CD14-positive monocyte (primary cell): ENCODE results near the gene SIK3. TPM values are rescaled to one million over a fixed set of nuclear protein-coding genes. Genes with fewer than 3 reads are reported as not detected.

ENCODE experiments used
- DNase-seq, 3 donors: peaks; one replicate each; pipeline ENCODE4 v3.0.0-alpha.2; 2011 to 2022
- H2AFZ ChIP-seq: 2 replicates; pipeline ENCODE4 v1.6.0; 2012; ENCODE audit warnings: mild to moderate bottlenecking, low read depth, low read length, inconsistent platforms; ENCODE audit not compliant: insufficient read depth, poor library complexity, severe bottlenecking
- H3K27ac ChIP-seq, 2 donors: 1 replicate in 1 of 2; 2 replicates in 1 of 2; pipeline ENCODE4 v1.5.1; 2012 to 2013; ENCODE audit warnings: low read length in 2 of 2, control low read depth in 1 of 2, inconsistent platforms in 1 of 2, low read depth in 1 of 2, mild to moderate bottlenecking in 1 of 2
- H3K27me3 ChIP-seq, 2 donors: one replicate each; pipeline versions ENCODE4 v1.6.0 to v1.6.1; 2011 to 2013; ENCODE audit warnings: low read length in 2 of 2; ENCODE audit not compliant: control insufficient read depth in 2 of 2, insufficient read depth in 2 of 2
- H3K36me3 ChIP-seq, 2 donors: replicated peaks in 1 of 2; 1 replicate in 1 of 2; 2 replicates in 1 of 2; pipeline versions ENCODE4 v1.5.1 to v1.6.1; 2012 to 2013; ENCODE audit warnings: low read length in 2 of 2, control low read depth in 1 of 2, inconsistent platforms in 1 of 2, mild to moderate bottlenecking in 1 of 2; ENCODE audit not compliant: insufficient read depth in 2 of 2, control insufficient read depth in 1 of 2
- H3K4me1 ChIP-seq, 2 donors: 1 replicate in 1 of 2; 2 replicates in 1 of 2; pipeline versions ENCODE4 v1.5.1 to v1.6.1; 2012 to 2013; ENCODE audit warnings: low read length in 2 of 2, control low read depth in 1 of 2, inconsistent platforms in 1 of 2, mild to moderate bottlenecking in 1 of 2, moderate library complexity in 1 of 2; ENCODE audit not compliant: insufficient read depth in 2 of 2, control insufficient read depth in 1 of 2
- H3K4me2 ChIP-seq: replicated peaks from 2 replicates; pipeline ENCODE3; 2012; ENCODE audit warnings: low read length, moderate library complexity, mild to moderate bottlenecking; ENCODE audit not compliant: poor library complexity, severe bottlenecking; ENCODE audit errors: extremely low read depth
- H3K4me3 ChIP-seq, 3 experiments: fragments of 200-600 bp in 1 of 3; sonication (generic) in 1 of 3; replicated peaks in 1 of 3; 1 replicate in 2 of 3; 2 replicates in 1 of 3; pipeline ENCODE4 v1.5.1; 2011 to 2013; ENCODE audit warnings: low read length in 3 of 3, mild to moderate bottlenecking in 3 of 3, control low read depth in 2 of 3, low read depth in 2 of 3, inconsistent platforms in 1 of 3, moderate library complexity in 1 of 3
- H3K79me2 ChIP-seq: 2 replicates; pipeline ENCODE4 v1.6.0; 2012; ENCODE audit warnings: mild to moderate bottlenecking, control low read depth, inconsistent platforms, low read length, moderate library complexity; ENCODE audit not compliant: insufficient read depth
- H3K9ac ChIP-seq: 2 replicates; pipeline ENCODE4 v1.6.0; 2017; ENCODE audit warnings: low read length, mild to moderate bottlenecking; ENCODE audit not compliant: insufficient read depth, poor library complexity, severe bottlenecking
- H3K9me3 ChIP-seq, 2 donors: replicated peaks in 1 of 2; 1 replicate in 1 of 2; 2 replicates in 1 of 2; pipeline versions ENCODE4 v1.5.1 to v1.6.1; 2012 to 2013; ENCODE audit warnings: low read length in 2 of 2, control low read depth in 1 of 2; ENCODE audit not compliant: control insufficient read depth in 1 of 2, insufficient read depth in 1 of 2
- H4K20me1 ChIP-seq: 2 replicates; pipeline ENCODE4 v1.6.0; 2012; ENCODE audit warnings: mild to moderate bottlenecking, low read length, control low read depth, moderate library complexity; ENCODE audit not compliant: insufficient read depth
- H3K27ac Mint-ChIP-seq, 7 donors: one replicate each; pipeline ENCODE4 v1.8.0; 2020; ENCODE audit warnings: mild to moderate bottlenecking in 7 of 7, mixed read lengths in 7 of 7, moderate library complexity in 6 of 7, inconsistent platforms in 2 of 7
- H3K27me3 Mint-ChIP-seq, 3 donors: one replicate each; pipeline ENCODE4 v1.8.0; 2021 to 2022; ENCODE audit warnings: low read depth in 3 of 3, mild to moderate bottlenecking in 3 of 3, mixed read lengths in 3 of 3, moderate library complexity in 3 of 3, inconsistent platforms in 1 of 3
- H3K36me3 Mint-ChIP-seq, 2 donors: one replicate each; pipeline ENCODE4 v1.8.0; 2020; ENCODE audit warnings: mixed read lengths in 2 of 2, inconsistent platforms in 1 of 2, mild to moderate bottlenecking in 1 of 2
- H3K4me1 Mint-ChIP-seq: one replicate; pipeline ENCODE4 v1.8.0; 2020; ENCODE audit warnings: mild to moderate bottlenecking, mixed read lengths
- H3K4me3 Mint-ChIP-seq, 2 donors: one replicate each; pipeline ENCODE4 v1.8.0; 2020; ENCODE audit warnings: mild to moderate bottlenecking in 2 of 2, mixed read lengths in 2 of 2, moderate library complexity in 1 of 2
- H3K9me3 Mint-ChIP-seq, 7 donors: one replicate each; pipeline ENCODE4 v1.8.0; 2020 to 2022; ENCODE audit warnings: mixed read lengths in 7 of 7, mild to moderate bottlenecking in 6 of 7, moderate library complexity in 6 of 7, inconsistent platforms in 2 of 7
- CTCF ChIP-seq: fragments of 200-600 bp; IDR thresholded peaks from one replicate; pipeline ENCODE4 v1.8.0; 2022; ENCODE audit warnings: antibody characterized with exemption, mild to moderate bottlenecking
- WGBS: methylation state at CpG from one replicate; pipeline ENCODE4 v1.1.5; 2013; ENCODE audit warnings: missing lambda C conversion rate; ENCODE audit not compliant: insufficient coverage; 5-methylcytosine and 5-hydroxymethylcytosine counted together
- intact Hi-C, 2 donors: fragments of 100-400 bp; cut with micrococcal nuclease; formaldehyde crosslinking; loops; one replicate each; pipeline versions ENCODE4 v1.15.0 to v1.15.1; 2023
- polyA plus RNA-seq, 3 donors: library from polyadenylated mRNA; depleted of rRNA in 1 of 3; unstranded in 2 of 3; stranded (reverse) in 1 of 3; fragments of 300-500 nt in 2 of 3; fragments of >200 nt in 1 of 3; fragmentation: Illumina TruSeq in 2 of 3; gene quantifications; 1 replicate in 2 of 3; 2 replicates in 1 of 3; pipeline ENCODE4 v1.2.3, GENCODE V29; 2012 to 2021

SIK3 gene
- polyA plus RNA-seq, 3 donors = 18.3 to 142 (median 20.0) TPM

DNA sequence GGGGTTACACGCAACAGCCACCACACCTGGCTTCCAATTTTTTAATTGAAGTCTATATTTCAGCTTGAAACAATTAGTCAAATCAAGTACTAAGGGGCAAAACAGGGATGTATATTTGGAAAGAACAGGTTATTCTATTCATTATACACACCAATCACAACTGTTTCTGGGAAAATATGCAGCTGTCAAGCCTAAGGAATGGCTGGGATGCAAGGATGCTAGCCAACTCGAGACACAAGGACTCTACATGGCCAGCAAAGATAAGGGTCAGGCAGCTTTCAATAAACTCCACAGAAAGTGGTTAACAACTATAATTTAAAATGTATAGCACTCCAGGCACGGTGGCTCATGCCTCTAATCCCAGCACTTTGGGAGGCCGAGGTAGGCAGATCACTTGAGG lies 134.0 kb downstream of the SIK3 start:
- WGBS = 100% methylated on average over 1 of the region's 4 CpGs
- Mint-ChIP-seq H3K27me3 (no peaks in the 10 kb centered on the region), H3K4me3 (no peak overlapping the region), H3K36me3 (peaks cover 5 to 6% of the 10 kb centered on the region in 2 donors), H3K9me3 (no peaks in the 10 kb centered on the region), H3K4me1 (peaks cover 26% of the 10 kb centered on the region), H3K27ac (no peak overlapping the region)
- Histone ChIP-seq H3K27me3 (no peaks in the 10 kb centered on the region), H3K27ac (no peak overlapping the region), H3K4me1 (peaks cover 0 to 1% of the 10 kb centered on the region in 2 donors), H2AFZ (no peak overlapping the region), H3K4me2 (no peak overlapping the region), H3K9me3 (no peaks in the 10 kb centered on the region), H3K4me3 (no peak overlapping the region), H3K79me2 (peaks cover 94% of the 10 kb centered on the region), H4K20me1 (peaks cover 96% of the 10 kb centered on the region), H3K36me3 (peaks cover 0 to 3% of the 10 kb centered on the region in 2 donors), H3K9ac (no peak overlapping the region)
- TF ChIP-seq CTCF = no peak
- intact Hi-C loops = no loop called here
- DNase-seq = no peak

DNA sequence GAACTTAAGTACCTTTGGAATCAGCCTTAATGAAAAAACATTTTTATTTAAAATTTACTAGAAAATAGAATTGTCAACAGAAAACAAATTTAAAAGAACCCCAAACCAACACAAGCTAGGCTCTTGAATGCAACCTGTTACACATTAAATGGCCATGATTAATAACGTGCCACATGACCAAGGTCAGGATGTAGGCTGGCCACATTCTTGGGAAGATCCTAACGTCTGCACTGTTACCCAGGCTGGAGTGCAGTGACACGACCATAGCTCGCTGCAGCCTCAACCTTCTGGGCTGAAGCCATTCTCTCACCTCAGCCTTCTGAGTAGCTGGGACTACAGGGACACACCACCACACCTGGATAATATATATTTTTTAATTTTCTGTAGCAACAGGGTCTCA lies 134.4 kb downstream of the SIK3 start:
- intact Hi-C loops = no loop called here
- WGBS = 80% methylated on average over 4 of the region's 4 CpGs
- Histone ChIP-seq H3K27ac (no peak overlapping the region), H4K20me1 (peaks cover 96% of the 10 kb centered on the region), H3K79me2 (peaks cover 95% of the 10 kb centered on the region), H3K4me1 (peaks cover 2 to 6% of the 10 kb centered on the region in 2 donors), H3K36me3 (peaks cover 0 to 8% of the 10 kb centered on the region in 2 donors), H3K27me3 (no peaks in the 10 kb centered on the region), H3K9ac (no peak overlapping the region), H3K9me3 (no peaks in the 10 kb centered on the region), H2AFZ (no peak overlapping the region), H3K4me3 (no peak overlapping the region), H3K4me2 (no peak overlapping the region)
- Mint-ChIP-seq H3K27ac (no peak overlapping the region), H3K9me3 (no peaks in the 10 kb centered on the region), H3K27me3 (no peaks in the 10 kb centered on the region), H3K4me3 (no peak overlapping the region), H3K36me3 (peaks cover 6 to 11% of the 10 kb centered on the region in 2 donors), H3K4me1 (peaks cover 31% of the 10 kb centered on the region)
- no peak for TF ChIP-seq CTCF
- no peak for DNase-seq
